MM.1S (cell line): ENCODE data around the gene CNNM2.

Experiments used
- DNase-seq: peaks from one replicate; pipeline ENCODE4 v3.0.0-alpha.2; 2015
- H2AFZ ChIP-seq: fragments of 300-600 bp; sonication (generic); 2 replicates; pipeline ENCODE4 v1.6.0; 2016; ENCODE audit warnings: antibody characterized with exemption, low read length
- H3F3A ChIP-seq: fragments of 300-600 bp; sonication (generic); 2 replicates; pipeline ENCODE4 v1.6.1; 2016; ENCODE audit warnings: mild to moderate bottlenecking, antibody characterized with exemption, low read length, moderate library complexity, mixed read lengths; ENCODE audit not compliant: insufficient read depth
- H3K27ac ChIP-seq: fragments of 300-600 bp; sonication (generic); 2 replicates; pipeline ENCODE4 v1.5.1; 2016; ENCODE audit warnings: mild to moderate bottlenecking, low read length
- H3K27me3 ChIP-seq: fragments of 300-600 bp; sonication (generic); replicated peaks from 2 replicates; pipeline ENCODE4 v1.6.0; 2016; ENCODE audit warnings: low read length; ENCODE audit not compliant: insufficient read depth
- H3K36me3 ChIP-seq: fragments of 300-600 bp; sonication (generic); replicated peaks from 2 replicates; pipeline ENCODE4 v1.6.1; 2016; ENCODE audit warnings: mild to moderate bottlenecking, low read length, mixed read lengths; ENCODE audit not compliant: insufficient read depth
- H3K4me1 ChIP-seq: fragments of 300-600 bp; sonication (generic); 2 replicates; pipeline ENCODE4 v1.6.1; 2016; ENCODE audit warnings: low read length, mixed read lengths
- H3K4me2 ChIP-seq: fragments of 300-600 bp; sonication (generic); 2 replicates; pipeline ENCODE4 v1.6.0; 2016; ENCODE audit warnings: low read depth, low read length
- H3K4me3 ChIP-seq: fragments of 300-600 bp; sonication (generic); 2 replicates; pipeline ENCODE4 v1.5.1; 2016; ENCODE audit warnings: low read length, mixed read lengths
- H3K79me2 ChIP-seq: fragments of 300-600 bp; sonication (generic); 2 replicates; pipeline ENCODE4 v1.6.1; 2016; ENCODE audit warnings: mixed run types, low read length, mixed read lengths
- H3K9ac ChIP-seq: fragments of 300-600 bp; sonication (generic); 2 replicates; pipeline ENCODE4 v1.6.1; 2016; ENCODE audit warnings: low read length, mixed read lengths
- H3K9me2 ChIP-seq: fragments of 300-600 bp; sonication (generic); replicated peaks from 2 replicates; pipeline ENCODE4 v1.6.1; 2016; ENCODE audit warnings: mild to moderate bottlenecking, low read length, mixed read lengths; ENCODE audit not compliant: insufficient read depth
- H3K9me3 ChIP-seq: fragments of 300-600 bp; sonication (generic); replicated peaks from 2 replicates; pipeline ENCODE4 v1.6.1; 2016; ENCODE audit warnings: mild to moderate bottlenecking, low read length, mixed read lengths; ENCODE audit not compliant: insufficient read depth
- H4K20me1 ChIP-seq: fragments of 300-600 bp; sonication (generic); 2 replicates; pipeline ENCODE4 v1.6.1; 2016; ENCODE audit warnings: mild to moderate bottlenecking, low read length, moderate library complexity, mixed read lengths; ENCODE audit not compliant: insufficient read depth
- CTCF ChIP-seq: fragments of 300-600 bp; sonication (generic); IDR thresholded peaks from 2 replicates; pipeline ENCODE4 v1.5.1; 2016; ENCODE audit warnings: antibody characterized with exemption, low read length, mixed read lengths
- EZH2 ChIP-seq: fragments of 300-600 bp; sonication (generic); optimal IDR thresholded peaks from 2 replicates; pipeline ENCODE3; 2017; ENCODE audit warnings: low read depth, mild to moderate bottlenecking, antibody characterized with exemption, low read length, mixed read lengths
- EZH2phosphoT487 ChIP-seq: fragments of 300-600 bp; sonication (generic); IDR thresholded peaks from 2 replicates; pipeline ENCODE4 v1.6.1; 2018; ENCODE audit warnings: antibody characterized with exemption, low read length

The CNNM2 gene

DNA sequence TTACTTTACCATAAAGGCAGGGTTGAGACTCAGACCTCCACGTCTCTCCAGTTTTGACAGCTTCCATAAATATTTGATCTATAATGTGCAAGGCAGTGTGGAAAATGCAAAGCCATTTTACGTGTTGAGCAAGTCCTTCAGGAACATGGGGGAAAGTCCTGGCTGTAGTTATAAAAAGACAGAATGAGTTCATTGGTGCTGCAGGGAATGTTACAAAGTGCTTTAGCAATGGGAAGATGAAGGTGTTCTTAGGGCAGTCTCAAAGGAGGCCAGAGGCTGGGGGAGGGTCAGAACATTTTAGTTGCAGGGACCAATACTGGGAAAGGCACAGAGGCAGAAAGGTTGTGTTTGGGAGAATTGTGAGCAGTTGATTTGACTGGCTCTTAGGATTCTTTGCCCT is 27.9 kb downstream of the CNNM2 start:
- Histone ChIP-seq H3K27ac (no peak overlapping the region), H3K4me1 (no peaks in the 10 kb centered on the region), H3K9me2 (no peaks in the 10 kb centered on the region), H3K9me3 (no peaks in the 10 kb centered on the region), H3K36me3 (no peaks in the 10 kb centered on the region), H3K4me3 (no peak overlapping the region), H3K4me2 (no peak overlapping the region), H3F3A (no peaks in the 10 kb centered on the region), H3K27me3 (no peaks in the 10 kb centered on the region), H2AFZ (no peak overlapping the region), H4K20me1 (no peaks in the 10 kb centered on the region), H3K9ac (no peak overlapping the region), H3K79me2 (no peaks in the 10 kb centered on the region)
- DNase-seq = no peak
- TF ChIP-seq CTCF (no peak), EZH2 (no peak), EZH2phosphoT487 (no peak)

DNA sequence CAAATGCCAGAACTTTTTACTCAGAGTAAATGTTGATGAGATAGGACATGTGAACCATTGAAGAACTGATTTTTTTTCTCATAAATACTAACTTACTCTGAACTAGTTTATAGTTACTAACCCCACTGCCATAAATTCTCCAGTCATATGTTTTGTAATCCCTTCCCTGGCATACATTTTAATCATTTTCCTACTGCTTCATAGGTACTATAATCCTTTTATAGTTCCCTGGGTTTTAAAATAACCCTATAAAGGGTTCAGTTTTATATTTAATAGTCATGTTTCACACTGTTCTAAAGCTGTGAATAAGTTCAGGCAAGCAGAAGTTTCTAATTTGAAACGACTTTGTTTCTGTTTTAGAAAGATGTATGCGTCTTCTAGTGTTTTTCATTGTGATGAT is 28.9 kb downstream of the CNNM2 start:
- no peak overlapping the region for H3K4me2 ChIP-seq
- H3K27ac ChIP-seq = no peak overlapping the region
- no peak overlapping the region for H3K9ac ChIP-seq
- no peak overlapping the region for H2AFZ ChIP-seq
- no peak overlapping the region for H3K4me3 ChIP-seq
- no peaks in the 10 kb centered on the region for H3K9me3 ChIP-seq
- DNase-seq = no peak
- no peaks in the 10 kb centered on the region for H3K79me2 ChIP-seq
- H3F3A ChIP-seq = no peaks in the 10 kb centered on the region
- H3K36me3 ChIP-seq = no peaks in the 10 kb centered on the region
- H3K27me3 ChIP-seq = no peaks in the 10 kb centered on the region
- H4K20me1 ChIP-seq = no peaks in the 10 kb centered on the region
- no peak for TF ChIP-seq CTCF
- no peak for TF ChIP-seq EZH2phosphoT487
- no peak for TF ChIP-seq EZH2
- no peaks in the 10 kb centered on the region for H3K9me2 ChIP-seq
- no peaks in the 10 kb centered on the region for H3K4me1 ChIP-seq

- no peaks in the 10 kb centered on the region for H3K79me2 ChIP-seq
- no peak overlapping the region for H2AFZ ChIP-seq
- H3K27ac ChIP-seq = no peak overlapping the region
- no peaks in the 10 kb centered on the region for H3K27me3 ChIP-seq
- no peak for TF ChIP-seq EZH2phosphoT487
- TF ChIP-seq CTCF = no peak
- TF ChIP-seq EZH2 = no peak
- DNase-seq = no peak
- no peak overlapping the region for H3K4me3 ChIP-seq
- no peaks in the 10 kb centered on the region for H3K4me1 ChIP-seq
- no peak overlapping the region for H3K4me2 ChIP-seq
- no peak overlapping the region for H3K9ac ChIP-seq
- no peaks in the 10 kb centered on the region for H3F3A ChIP-seq
- no peaks in the 10 kb centered on the region for H3K9me2 ChIP-seq
- H3K9me3 ChIP-seq = no peaks in the 10 kb centered on the region
- no peaks in the 10 kb centered on the region for H4K20me1 ChIP-seq
- H3K36me3 ChIP-seq = no peaks in the 10 kb centered on the region
These were observed 30.1 kb downstream of the CNNM2 start for GRCh38 chr10:102948176-102948575.
